K562 (cell line): Measurements from ENCODE around the gene BIRC5. TPM values are rescaled to one million over a fixed set of nuclear protein-coding genes. Genes with fewer than 3 reads are reported as not detected.

ENCODE experiments used
- ATAC-seq: fragments of 200-7000 bp; cut with Tn5 transposase; 3 replicates; pipeline ENCODE4 v1.9.1; 2020; ENCODE audit warnings: moderate library complexity
- Bru-seq: library from RNA; stranded (reverse); fragments of 400-500 nt; gene quantifications from one replicate; lab custom pipeline; 2021; lab: Mats Ljungman, UMichigan
- BruChase-seq, 2 experiments: library from RNA; stranded (reverse); fragments of 400-500 nt; gene quantifications; one replicate each; lab custom pipeline; 2021; lab: Mats Ljungman, UMichigan
- BruUV-seq: library from RNA; stranded (reverse); fragments of 400-500 nt; replicated peaks from 2 replicates; lab custom pipeline; 2021; lab: Mats Ljungman, UMichigan
- CTCF ChIA-PET: fragments of 300-600 bp; formaldehyde crosslinking; extraction: SDS; loops from one replicate; lab custom pipeline; 2021; ENCODE audit warnings: low intra/inter-chr PET ratio; lab: Yijun Ruan, JAX
- POLR2A ChIA-PET: fragments of 300-600, 350-650 bp; sonication (Branson Sonifier 250); formaldehyde crosslinking; extraction: SDS; loops from one replicate; lab custom pipeline; 2021; ENCODE audit warnings: antibody characterized with exemption, inconsistent platforms; lab: Yijun Ruan, JAX
- DNase-seq, 4 experiments: peaks; one replicate each; pipeline versions ENCODE4 v3.0.0 to v3.0.0-alpha.2; 2011 to 2018; ENCODE audit warnings: low spot score in 3 of 4, mixed read lengths in 3 of 4; ENCODE audit errors: extremely low read depth in 1 of 4
- FAIRE-seq: peaks from 2 replicates; lab custom pipeline; 2011; peaks lifted over from hg19 to GRCh38; lab: Jason Lieb, UNC
- H2AFZ ChIP-seq: 2 replicates; pipeline ENCODE4 v1.6.0; 2011; ENCODE audit warnings: low read depth, low read length, control low read depth, inconsistent platforms
- H3K27ac ChIP-seq: fragments of 200-600 bp; 3 replicates; pipeline ENCODE4 v1.8.0; 2011; ENCODE audit warnings: low read depth, mild to moderate bottlenecking, control low read depth, inconsistent platforms, low read length, moderate library complexity, mixed read lengths; ENCODE audit errors: extremely low read depth
- H3K27me3 ChIP-seq, 2 experiments: fragments of 300-600 bp in 1 of 2; 2 replicates in 1 of 2; 3 replicates in 1 of 2; pipeline versions ENCODE4 v1.6.0 to v1.8.0; 2011; ENCODE audit warnings: inconsistent platforms in 2 of 2, low read length in 2 of 2, mild to moderate bottlenecking in 1 of 2, mixed read lengths in 1 of 2, moderate library complexity in 1 of 2; ENCODE audit not compliant: control insufficient read depth in 2 of 2, insufficient read depth in 2 of 2
- H3K36me3 ChIP-seq: fragments of 300-600 bp; 3 replicates; pipeline ENCODE4 v1.8.0; 2011; ENCODE audit warnings: mild to moderate bottlenecking, low read length, inconsistent platforms; ENCODE audit not compliant: control insufficient read depth, insufficient read depth
- H3K4me1 ChIP-seq, 2 experiments: fragments of 200-600 bp in 1 of 2; replicated peaks in 1 of 2; 2 replicates in 1 of 2; 3 replicates in 1 of 2; pipeline versions ENCODE4 v1.5.1 to v1.8.0; 2011; ENCODE audit warnings: inconsistent platforms in 2 of 2, low read length in 2 of 2, mild to moderate bottlenecking in 1 of 2, mixed read lengths in 1 of 2, moderate library complexity in 1 of 2; ENCODE audit not compliant: control insufficient read depth in 2 of 2, insufficient read depth in 2 of 2
- H3K4me2 ChIP-seq: 2 replicates; pipeline ENCODE4 v1.6.1; 2011; ENCODE audit warnings: low read length, control low read depth, inconsistent platforms, mixed read lengths; ENCODE audit not compliant: insufficient read depth
- H3K4me3 ChIP-seq: fragments of 200-600 bp; sonication (generic), shearing (Covaris generic); 2 replicates; pipeline ENCODE4 v1.5.1; 2016; ENCODE audit warnings: control low read depth, inconsistent platforms
- H3K79me2 ChIP-seq: fragments of 200-600 bp; 3 replicates; pipeline ENCODE4 v1.8.0; 2011; ENCODE audit warnings: low read length, inconsistent platforms; ENCODE audit not compliant: control insufficient read depth, insufficient read depth
- H3K9ac ChIP-seq, 2 experiments: 2 replicates each; pipeline versions ENCODE4 v1.6.0 to v1.6.1; 2011; ENCODE audit warnings: low read depth in 2 of 2, low read length in 2 of 2, control low read depth in 1 of 2, inconsistent platforms in 1 of 2, mild to moderate bottlenecking in 1 of 2, mixed read lengths in 1 of 2; ENCODE audit not compliant: insufficient read depth in 1 of 2
- H3K9me1 ChIP-seq: one replicate; pipeline ENCODE4 v1.6.0; 2011; ENCODE audit warnings: inconsistent platforms, mild to moderate bottlenecking, low read length, moderate library complexity; ENCODE audit not compliant: control insufficient read depth, insufficient read depth
- H3K9me3 ChIP-seq: replicated peaks from 2 replicates; pipeline ENCODE4 v1.5.1; 2011; ENCODE audit warnings: low read depth, low read length, inconsistent platforms; ENCODE audit not compliant: control insufficient read depth, insufficient read depth
- H4K20me1 ChIP-seq: replicated peaks from 2 replicates; pipeline ENCODE4 v1.6.1; 2011; ENCODE audit warnings: low read length, inconsistent platforms, mixed read lengths; ENCODE audit not compliant: control insufficient read depth, insufficient read depth
- GTF2F1 ChIP-seq: IDR thresholded peaks from 2 replicates; pipeline ENCODE4 v1.6.1; 2011; ENCODE audit warnings: low read depth, low read length, improper control_type of control experiment
- MYBL2 ChIP-seq, 2 experiments: fragments of 450-650 bp in 1 of 2; sonication (generic) in 1 of 2; formaldehyde crosslinking in 1 of 2; IDR thresholded peaks; 2 replicates each; pipeline versions ENCODE4 v1.6.1 to v1.8.1; 2017 to 2022; ENCODE audit warnings: borderline replicate concordance in 1 of 2, inconsistent platforms in 1 of 2, low read depth in 1 of 2, mild to moderate bottlenecking in 1 of 2, missing genetic modification reagents in 1 of 2, moderate library complexity in 1 of 2
- NFXL1 ChIP-seq: fragments of 450-650 bp; formaldehyde crosslinking; IDR thresholded peaks from 2 replicates; pipeline ENCODE4 v1.4.0; 2021; ENCODE audit warnings: mild to moderate bottlenecking
- PML ChIP-seq: IDR thresholded peaks from 2 replicates; pipeline ENCODE4 v1.6.1; 2012; ENCODE audit warnings: low read length, inconsistent platforms
- ZC3H11A ChIP-seq: IDR thresholded peaks from 2 replicates; pipeline ENCODE4 v1.6.1; 2012; ENCODE audit warnings: low read depth, low read length, improper control_type of control experiment
- WGBS: fragments of 100-300 bp; shearing (Covaris generic); methylation state at CpG from one replicate; pipeline ENCODE4 v1.1.6; 2016; ENCODE audit warnings: low coverage, mixed read lengths; ENCODE audit not compliant: insufficient coverage; ENCODE audit errors: missing lambda C conversion rate; 5-methylcytosine and 5-hydroxymethylcytosine counted together
- in situ Hi-C: fragments of 300-500 bp; cut with MboI; formaldehyde crosslinking; loops from 4 replicates; pipeline ENCODE4 v1.15.0; 2018; ENCODE audit warnings: inconsistent platforms, mixed read lengths
- intact Hi-C: fragments of 100-400 bp; cut with micrococcal nuclease; formaldehyde crosslinking; loops from 2 replicates; pipeline ENCODE4 v1.14.2; 2022
- long read RNA-seq, 3 experiments: library from polyadenylated mRNA in 2 of 3; library from RNA in 1 of 3; unstranded in 2 of 3; stranded (forward) in 1 of 3; transcript quantifications; one replicate each; pipeline ENCODE4 v2.0.0, GENCODE V29; 2019 to 2022
- polyA minus RNA-seq, 3 experiments: library from RNA; depleted of rRNA, polyadenylated mRNA; stranded (reverse); fragments of >200 nt; gene quantifications; 2 replicates each; pipeline ENCODE4 v1.2.3, GENCODE V29; 2011
- polyA plus RNA-seq, 8 experiments: library from polyadenylated mRNA; depleted of rRNA in 4 of 8; stranded (reverse) in 5 of 8; unstranded in 3 of 8; fragments of >200 nt; fragmentation: Nextera tagmentation in 2 of 8; fragmentation: Illumina TruSeq in 1 of 8; extraction: Ambion mirVana in 2 of 8; extraction: Trizol in 1 of 8; gene quantifications; 2 replicates each; pipeline versions ENCODE4 v1.2.1 to v1.2.3, GENCODE V29; 2011 to 2014; ENCODE audit warnings: inconsistent platforms in 1 of 8, missing spikeins in 1 of 8
- total RNA-seq, 7 experiments: library from RNA; depleted of rRNA in 6 of 7; stranded (reverse); fragments of >200 nt in 6 of 7; fragmentation: Illumina TruSeq in 2 of 7; extraction: Trizol in 2 of 7; gene quantifications; 2 replicates each; pipeline versions ENCODE4 v1.2.1 to v1.2.3, GENCODE V29; 2011 to 2021; ENCODE audit warnings: low replicate concordance in 1 of 7
- TF ChIP-seq, protein P1 (sequence below): fragments of 250-450 bp; sonication (Bioruptor Pico); IDR thresholded peaks from 2 replicates; pipeline ENCODE4 v1.8.0; 2022; ENCODE audit warnings: inconsistent platforms
- TF ChIP-seq, protein P2 (sequence below), 2 experiments: fragments of 450-650 bp in 1 of 2; IDR thresholded peaks; 2 replicates each; pipeline ENCODE4 v1.6.1; 2011 to 2017; ENCODE audit warnings: low read depth in 2 of 2, antibody characterized with exemption in 1 of 2, borderline replicate concordance in 1 of 2, low read length in 1 of 2, mild to moderate bottlenecking in 1 of 2, mixed read lengths in 1 of 2; ENCODE audit not compliant: control insufficient read depth in 1 of 2

The BIRC5 gene
- total RNA-seq (2011; cell fraction: chromatin; rRNA removed; ENCODE audit: low replicate concordance): 88.6 and 104 TPM in 2 replicates
- 92.8 and 99.1 TPM in 2 replicates for total RNA-seq (2011; cell fraction: nucleolus; rRNA removed)
- total RNA-seq (2011; cell fraction: nucleoplasm; rRNA removed): 114 and 121 TPM in 2 replicates
- total RNA-seq (2014; rRNA removed): 114 and 140 TPM in 2 replicates
- total RNA-seq (2014; rRNA removed; fragmentation: Illumina TruSeq; extraction: Trizol): 79.1 and 79.9 TPM in 2 replicates
- total RNA-seq (2015; rRNA removed; fragmentation: Illumina TruSeq; extraction: Trizol): 101 and 106 TPM in 2 replicates
- total RNA-seq (2021): 101 and 104 TPM in 2 replicates
- polyA plus RNA-seq (2011; rRNA removed): 61.4 and 64.4 TPM in 2 replicates
- 55.7 and 67.4 TPM in 2 replicates for polyA plus RNA-seq (2011; cell fraction: cytosol; rRNA removed)
- 37.3 and 40.7 TPM in 2 replicates for polyA plus RNA-seq (2011; cell fraction: nucleus; rRNA removed)
- polyA plus RNA-seq (2012): 67.7 and 78.4 TPM in 2 replicates
- 74.6 and 88.8 TPM in 2 replicates for polyA plus RNA-seq (2014; fragmentation: Illumina TruSeq; extraction: Trizol)
- polyA plus RNA-seq (2014; fragmentation: Nextera tagmentation; extraction: Ambion mirVana): 100 to 1,000 TPM in 1 of 2 experiments, 10 to 100 TPM in 1; 98.2 to 107 TPM
- 127 and 155 TPM in 2 replicates for polyA plus RNA-seq (2014; rRNA removed)
- 83.8 and 87.5 TPM in 2 replicates for polyA minus RNA-seq (2011; rRNA and poly(A)+ RNA removed)
- polyA minus RNA-seq (2011; cell fraction: cytosol; rRNA and poly(A)+ RNA removed): 34.3 and 38.4 TPM in 2 replicates
- 36.9 and 58.9 TPM in 2 replicates for polyA minus RNA-seq (2011; cell fraction: nucleus; rRNA and poly(A)+ RNA removed)
- Bru-seq, nascent RNA: percentile 92 among the genes with signal in this experiment
- BruChase-seq, experiment 1, labeled RNA remaining after a 2-hour chase: percentile 94 among the genes with signal in this experiment
- BruChase-seq, experiment 2, labeled RNA remaining after a 6-hour chase: percentile 96 among the genes with signal in this experiment
- long read RNA-seq, experiment 1, transcript BIRC5-203 (3 exons, 2,446 nt): minor isoform, 22 of 874 reads
- long read RNA-seq, experiment 1, transcript BIRC5-206 (2 exons, 747 nt): minor isoform, 7 of 874 reads
- long read RNA-seq, experiment 1, transcript BIRC5-201 (5 exons, 2,711 nt): minor isoform, 26 of 874 reads
- long read RNA-seq, experiment 1, transcript BIRC5-202 (4 exons, 2,630 nt): major isoform, 591 of 874 reads
- long read RNA-seq, experiment 1, partial matches to known transcripts: 87 of 874 reads
- long read RNA-seq, experiment 1, other reads (novel, unspliced or antisense): 135 of 874 reads
- long read RNA-seq, experiment 2, transcript BIRC5-201 (5 exons, 2,711 nt): minor isoform, 11 of 219 reads
- long read RNA-seq, experiment 2, transcript BIRC5-202 (4 exons, 2,630 nt): major isoform, 113 of 219 reads
- long read RNA-seq, experiment 2, partial matches to known transcripts: 6 of 219 reads
- long read RNA-seq, experiment 2, other reads (novel, unspliced or antisense): 82 of 219 reads
- long read RNA-seq, experiment 3, transcript BIRC5-201 (5 exons, 2,711 nt): minor isoform, 12 of 348 reads
- long read RNA-seq, experiment 3, transcript BIRC5-202 (4 exons, 2,630 nt): major isoform, 234 of 348 reads
- long read RNA-seq, experiment 3, transcript BIRC5-203 (3 exons, 2,446 nt): minor isoform, 16 of 348 reads
- long read RNA-seq, experiment 3, partial matches to known transcripts: 30 of 348 reads
- long read RNA-seq, experiment 3, other reads (novel, unspliced or antisense): 53 of 348 reads

DNA sequence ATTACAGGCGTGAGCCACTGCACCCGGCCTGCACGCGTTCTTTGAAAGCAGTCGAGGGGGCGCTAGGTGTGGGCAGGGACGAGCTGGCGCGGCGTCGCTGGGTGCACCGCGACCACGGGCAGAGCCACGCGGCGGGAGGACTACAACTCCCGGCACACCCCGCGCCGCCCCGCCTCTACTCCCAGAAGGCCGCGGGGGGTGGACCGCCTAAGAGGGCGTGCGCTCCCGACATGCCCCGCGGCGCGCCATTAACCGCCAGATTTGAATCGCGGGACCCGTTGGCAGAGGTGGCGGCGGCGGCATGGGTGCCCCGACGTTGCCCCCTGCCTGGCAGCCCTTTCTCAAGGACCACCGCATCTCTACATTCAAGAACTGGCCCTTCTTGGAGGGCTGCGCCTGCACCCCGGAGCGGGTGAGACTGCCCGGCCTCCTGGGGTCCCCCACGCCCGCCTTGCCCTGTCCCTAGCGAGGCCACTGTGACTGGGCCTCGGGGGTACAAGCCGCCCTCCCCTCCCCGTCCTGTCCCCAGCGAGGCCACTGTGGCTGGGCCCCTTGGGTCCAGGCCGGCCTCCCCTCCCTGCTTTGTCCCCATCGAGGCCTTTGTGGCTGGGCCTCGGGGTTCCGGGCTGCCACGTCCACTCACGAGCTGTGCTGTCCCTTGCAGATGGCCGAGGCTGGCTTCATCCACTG lies at the start of gene BIRC5:
Gene BIRC5, plus strand, starts transcription at position 238 of the 690 bp plus-strand sequence. Its CDS starts 64 bp downstream, at position 302.
- no peaks in the 10 kb centered on the region for H3K9me1 ChIP-seq
- ChIA-PET CTCF (no interaction called here), POLR2A (interaction anchor here (0.6 to 3.8 kb wide), 7 partner anchors 10 to 37 kb away, joined by 3 to 30 read pairs (median 3); no protein-coding TSS in a partner anchor)
- peaks cover 28% of the 10 kb centered on the region; the same call in 2 of the 3 replicates for H3K36me3 ChIP-seq
- peak within 1 kb of the TSS; percentile 99 for H2AFZ ChIP-seq
- DNase-seq: peak; percentile 93 to 96 (median 96)
- H3K27ac ChIP-seq: peak within 1 kb of the TSS; percentile 97
- peak within 1 kb of the TSS; percentile 97 to 99 for H3K9ac ChIP-seq
- WGBS: under 1% methylated on average over 43 of the region's 60 CpGs
- H3K4me2 ChIP-seq: peak within 1 kb of the TSS; percentile 97
- intact Hi-C loops (no loop called here), in situ Hi-C loops (no loop called here)
- peak; percentile 99 for ATAC-seq
- no peaks in the 10 kb centered on the region; a peak in 1 of 5 replicates for H3K27me3 ChIP-seq
- peak within 1 kb of the TSS; percentile 74 for H3K4me3 ChIP-seq
- H4K20me1 ChIP-seq: no peaks in the 10 kb centered on the region
- BruUV-seq: TSS peak; percentile 67
- no peaks in the 10 kb centered on the region for H3K9me3 ChIP-seq
- peaks cover 29% of the 10 kb centered on the region for H3K79me2 ChIP-seq
- H3K4me1 ChIP-seq: peaks cover 3 to 28% of the 10 kb centered on the region in 2 experiments; a peak in 4 of 5 replicates
- peak; percentile 11 for FAIRE-seq
- TF ChIP-seq GTF2F1: no peak; the same call in 1 of the 2 replicates
- TF ChIP-seq, protein P1, sequence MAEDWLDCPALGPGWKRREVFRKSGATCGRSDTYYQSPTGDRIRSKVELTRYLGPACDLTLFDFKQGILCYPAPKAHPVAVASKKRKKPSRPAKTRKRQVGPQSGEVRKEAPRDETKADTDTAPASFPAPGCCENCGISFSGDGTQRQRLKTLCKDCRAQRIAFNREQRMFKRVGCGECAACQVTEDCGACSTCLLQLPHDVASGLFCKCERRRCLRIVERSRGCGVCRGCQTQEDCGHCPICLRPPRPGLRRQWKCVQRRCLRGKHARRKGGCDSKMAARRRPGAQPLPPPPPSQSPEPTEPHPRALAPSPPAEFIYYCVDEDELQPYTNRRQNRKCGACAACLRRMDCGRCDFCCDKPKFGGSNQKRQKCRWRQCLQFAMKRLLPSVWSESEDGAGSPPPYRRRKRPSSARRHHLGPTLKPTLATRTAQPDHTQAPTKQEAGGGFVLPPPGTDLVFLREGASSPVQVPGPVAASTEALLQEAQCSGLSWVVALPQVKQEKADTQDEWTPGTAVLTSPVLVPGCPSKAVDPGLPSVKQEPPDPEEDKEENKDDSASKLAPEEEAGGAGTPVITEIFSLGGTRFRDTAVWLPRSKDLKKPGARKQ: no peak
- TF ChIP-seq, protein P2, sequence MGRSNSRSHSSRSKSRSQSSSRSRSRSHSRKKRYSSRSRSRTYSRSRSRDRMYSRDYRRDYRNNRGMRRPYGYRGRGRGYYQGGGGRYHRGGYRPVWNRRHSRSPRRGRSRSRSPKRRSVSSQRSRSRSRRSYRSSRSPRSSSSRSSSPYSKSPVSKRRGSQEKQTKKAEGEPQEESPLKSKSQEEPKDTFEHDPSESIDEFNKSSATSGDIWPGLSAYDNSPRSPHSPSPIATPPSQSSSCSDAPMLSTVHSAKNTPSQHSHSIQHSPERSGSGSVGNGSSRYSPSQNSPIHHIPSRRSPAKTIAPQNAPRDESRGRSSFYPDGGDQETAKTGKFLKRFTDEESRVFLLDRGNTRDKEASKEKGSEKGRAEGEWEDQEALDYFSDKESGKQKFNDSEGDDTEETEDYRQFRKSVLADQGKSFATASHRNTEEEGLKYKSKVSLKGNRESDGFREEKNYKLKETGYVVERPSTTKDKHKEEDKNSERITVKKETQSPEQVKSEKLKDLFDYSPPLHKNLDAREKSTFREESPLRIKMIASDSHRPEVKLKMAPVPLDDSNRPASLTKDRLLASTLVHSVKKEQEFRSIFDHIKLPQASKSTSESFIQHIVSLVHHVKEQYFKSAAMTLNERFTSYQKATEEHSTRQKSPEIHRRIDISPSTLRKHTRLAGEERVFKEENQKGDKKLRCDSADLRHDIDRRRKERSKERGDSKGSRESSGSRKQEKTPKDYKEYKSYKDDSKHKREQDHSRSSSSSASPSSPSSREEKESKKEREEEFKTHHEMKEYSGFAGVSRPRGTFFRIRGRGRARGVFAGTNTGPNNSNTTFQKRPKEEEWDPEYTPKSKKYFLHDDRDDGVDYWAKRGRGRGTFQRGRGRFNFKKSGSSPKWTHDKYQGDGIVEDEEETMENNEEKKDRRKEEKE (IDR thresholded peaks at IDR 0.05; ENCODE audit: borderline replicate concordance in 1 of 2, control insufficient read depth in 1 of 2, low read depth in 2 of 2, low read length in 1 of 2): 0 out of 4 replicates have a peak, but pooled peaks of 1 of the 2 experiments have one; percentile 45
- TF ChIP-seq ZC3H11A: no peak
- no peak for TF ChIP-seq NFXL1 (CRISPR knock-in tag)
- TF ChIP-seq MYBL2 (IDR thresholded peaks at IDR 0.05; ENCODE audit: low read depth): peak; percentile 99
- TF ChIP-seq MYBL2 (CRISPR knock-in tag; IDR thresholded peaks at IDR 0.05; ENCODE audit: borderline replicate concordance): peak; percentile 99; the same call in 1 of the 2 replicates
- no peak for TF ChIP-seq PML
